Measurements from ENCODE around the gene TCFL5.
A peak's percentile ranks its signal among the peaks of the same experiment; 100 is the strongest.

Gene TCFL5

GRCh38 chr20:62794007-62794724, 67.5 kb downstream of the TCFL5 start:
- DNase-seq = peak; percentile 92

DNA sequence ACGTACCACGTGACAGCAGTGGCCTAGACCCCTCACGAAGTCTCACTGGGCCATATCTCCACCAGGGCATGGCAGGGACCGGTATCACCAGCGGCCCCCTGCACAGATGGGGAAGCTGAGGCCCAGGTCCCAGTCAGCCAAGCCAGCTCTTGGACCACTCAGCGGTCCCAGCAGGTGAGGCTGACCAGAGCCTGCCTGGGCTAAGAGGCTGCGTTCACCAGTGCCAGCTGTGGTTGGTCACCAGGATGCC, 67.9 kb downstream of the TCFL5 start:
- DNase-seq = no peak

- DNase-seq = no peak
Measured at GRCh38 chr20:62792940-62793756, 68.5 kb downstream of the TCFL5 start.

- DNase-seq = no peak
Measured at GRCh38 chr20:62792182-62792939, 69.3 kb downstream of the TCFL5 start.

DNA sequence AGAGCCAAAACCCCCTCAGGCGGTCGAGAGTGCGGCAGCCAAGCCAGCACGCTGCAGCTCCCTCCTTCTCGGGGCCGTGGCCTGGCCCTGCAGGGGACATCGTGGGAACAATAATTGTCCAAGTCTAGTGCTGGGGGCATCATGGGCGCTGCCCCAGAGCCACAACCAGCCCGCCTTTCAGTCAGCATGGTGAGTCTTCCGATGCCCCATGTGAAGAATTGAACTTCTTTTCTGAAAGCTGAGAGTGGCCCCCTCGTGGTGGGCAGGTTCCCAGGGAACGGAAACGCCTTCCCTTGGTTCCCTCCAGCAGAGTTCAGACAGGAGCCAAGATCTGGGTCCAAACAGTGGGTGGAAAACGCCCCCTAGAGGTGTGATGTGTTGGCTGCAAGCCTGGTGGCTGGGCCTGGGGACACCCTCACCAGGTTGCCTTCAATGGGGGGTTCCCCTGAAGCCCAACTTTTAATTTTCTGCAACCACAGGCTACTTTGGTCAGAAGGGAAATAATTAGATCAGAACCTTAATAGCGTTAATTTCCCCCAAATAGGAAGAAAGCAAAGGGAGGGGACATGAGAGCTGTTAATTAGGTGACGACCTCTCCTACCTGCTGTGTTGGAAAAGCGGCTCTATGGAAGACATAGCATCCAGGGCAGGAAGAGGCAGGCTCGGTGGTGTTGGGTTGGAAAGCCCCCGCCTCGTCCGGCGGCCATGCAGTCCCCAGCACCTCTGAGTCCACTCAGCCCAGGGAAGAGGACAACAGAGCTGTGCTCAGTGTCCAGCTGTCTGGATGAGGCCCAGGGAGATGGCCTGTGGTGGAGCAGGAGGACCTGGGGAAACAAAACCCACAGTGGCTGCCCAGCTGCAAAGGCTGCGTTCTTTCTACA, 70.1 kb downstream of the TCFL5 start:
- peak; percentile 78 for DNase-seq

All from KG1 (cell line).